Epidermal melanocyte (primary cell): ENCODE results near the gene RXRG.

Experiments
- DNase-seq: peaks from one replicate; pipeline ENCODE4 v3.0.0; 2011; ENCODE audit warnings: low spot score; ENCODE audit not compliant: insufficient read length

RXRG gene

GRCh38 chr1:165369255-165369848 is 75.6 kb downstream of the RXRG start:
- no peak for DNase-seq

- DNase-seq = no peak
Observed at GRCh38 chr1:165367375-165367993, 77.4 kb downstream of the RXRG start.

- DNase-seq = no peak
Observed at GRCh38 chr1:165365341-165365740, 79.6 kb downstream of the RXRG start.

- no peak for DNase-seq
Observed at GRCh38 chr1:165364568-165365133, 80.3 kb downstream of the RXRG start.

GRCh38 chr1:165356876-165357275 is 88.0 kb downstream of the RXRG start:
- DNase-seq = no peak

GRCh38 chr1:165355977-165356811 is 88.7 kb downstream of the RXRG start, which contains the start of gene LMX1A:
Gene LMX1A, minus strand, starts transcription at chr1:165356715. Its CDS starts 1,156 bp downstream, at chr1:165355559.
- no peak for DNase-seq

GRCh38 chr1:165355139-165355976 is 89.6 kb downstream of the RXRG start:
- no peak for DNase-seq

- no peak for DNase-seq
Observed at GRCh38 chr1:165354739-165355138, 90.2 kb downstream of the RXRG start.

GRCh38 chr1:165353731-165354671 is 90.9 kb downstream of the RXRG start:
- DNase-seq = no peak

GRCh38 chr1:165352442-165353293 is 92.3 kb downstream of the RXRG start:
- no peak for DNase-seq

GRCh38 chr1:165351863-165352441 is 93.0 kb downstream of the RXRG start:
- no peak for DNase-seq
